SK-N-SH (cell line): ENCODE results near the gene TNFSF15. TPM values are rescaled to one million over a fixed set of nuclear protein-coding genes. Genes with fewer than 3 reads are reported as not detected.
A peak's percentile ranks its signal among the peaks of the same experiment; 100 is the strongest.

Source experiments
- CTCF ChIA-PET: fragments of 300-600, 350-600 bp; formaldehyde crosslinking; extraction: SDS; loops from one replicate; lab custom pipeline; 2021; lab: Yijun Ruan, JAX
- POLR2A ChIA-PET: fragments of 350-600 bp; sonication (Branson Sonifier 250); formaldehyde crosslinking; extraction: SDS; loops from one replicate; lab custom pipeline; 2020; ENCODE audit warnings: antibody characterized with exemption, inconsistent platforms; lab: Yijun Ruan, JAX
- DNase-seq: peaks from one replicate; pipeline ENCODE4 v3.0.0; 2012
- H2AFZ ChIP-seq: fragments of 200-600 bp; sonication (generic); 2 replicates; pipeline ENCODE4 v1.8.1; 2016; ENCODE audit warnings: antibody characterized with exemption, mild to moderate bottlenecking, low read depth
- H3F3A ChIP-seq: fragments of 200-600 bp; sonication (generic); replicated peaks from 2 replicates; pipeline ENCODE3; 2016; ENCODE audit warnings: antibody characterized with exemption, mild to moderate bottlenecking; ENCODE audit not compliant: insufficient read depth
- H3K27ac ChIP-seq, 2 experiments: fragments of 200-500 bp in 1 of 2; fragments of 200-600 bp in 1 of 2; sonication (Bioruptor generic) in 1 of 2; sonication (generic), shearing (Covaris generic) in 1 of 2; 2 replicates each; pipeline versions ENCODE4 v1.5.1 to v1.6.1; 2014 to 2016; ENCODE audit warnings: low read depth in 2 of 2, inconsistent platforms in 1 of 2, low read length in 1 of 2, mild to moderate bottlenecking in 1 of 2, mixed read lengths in 1 of 2
- H3K27me3 ChIP-seq: fragments of 200-600 bp; sonication (generic), shearing (Covaris generic); 2 replicates; pipeline ENCODE4 v1.6.1; 2016; ENCODE audit warnings: mixed run types; ENCODE audit not compliant: insufficient read depth
- H3K36me3 ChIP-seq, 2 experiments: fragments of 200-500 bp in 1 of 2; fragments of 200-600 bp in 1 of 2; sonication (Bioruptor generic) in 1 of 2; sonication (generic) in 1 of 2; replicated peaks in 1 of 2; 2 replicates each; pipeline versions ENCODE3 to v1.5.1; 2014 to 2016; ENCODE audit warnings: low read length in 1 of 2, mild to moderate bottlenecking in 1 of 2; ENCODE audit not compliant: insufficient read depth in 2 of 2, control insufficient read depth in 1 of 2
- H3K4me1 ChIP-seq, 2 experiments: fragments of 200-500 bp in 1 of 2; fragments of 200-600 bp in 1 of 2; sonication (Bioruptor generic) in 1 of 2; sonication (generic), shearing (Covaris generic) in 1 of 2; 2 replicates each; pipeline versions ENCODE4 v1.5.1 to v1.6.1; 2014 to 2016; ENCODE audit warnings: low read depth in 1 of 2, low read length in 1 of 2, mixed run types in 1 of 2; ENCODE audit not compliant: insufficient read depth in 2 of 2, control insufficient read depth in 1 of 2
- H3K4me2 ChIP-seq: fragments of 200-600 bp; sonication (generic), shearing (Covaris generic); 2 replicates; pipeline ENCODE4 v1.6.1; 2017; ENCODE audit warnings: mixed run types
- H3K4me3 ChIP-seq, 2 experiments: fragments of 200-500 bp in 1 of 2; fragments of 200-600 bp in 1 of 2; sonication (Bioruptor generic) in 1 of 2; sonication (generic), shearing (Covaris generic) in 1 of 2; 2 replicates each; pipeline versions ENCODE4 v1.5.1 to v1.8.1; 2014 to 2016; ENCODE audit warnings: low read depth in 2 of 2, inconsistent platforms in 1 of 2, low read length in 1 of 2, mild to moderate bottlenecking in 1 of 2, mixed read lengths in 1 of 2, moderate library complexity in 1 of 2
- H3K79me2 ChIP-seq: fragments of 200-600 bp; sonication (generic); 2 replicates; pipeline ENCODE4 v1.8.1; 2017; ENCODE audit warnings: mild to moderate bottlenecking; ENCODE audit not compliant: insufficient read depth
- H3K9ac ChIP-seq: fragments of 200-600 bp; sonication (generic); 2 replicates; pipeline ENCODE4 v1.6.1; 2017; ENCODE audit warnings: mixed run types
- H3K9me2 ChIP-seq: fragments of 200-600 bp; sonication (generic); 2 replicates; pipeline ENCODE4 v1.6.1; 2017; ENCODE audit warnings: mixed run types
- H3K9me3 ChIP-seq: fragments of 200-600 bp; sonication (generic); 2 replicates; pipeline ENCODE4 v1.6.1; 2017; ENCODE audit warnings: mixed run types, mild to moderate bottlenecking, moderate library complexity
- H4K20me1 ChIP-seq: fragments of 200-600 bp; sonication (generic); 2 replicates; pipeline ENCODE4 v1.6.1; 2017; ENCODE audit warnings: mild to moderate bottlenecking, mixed run types; ENCODE audit not compliant: insufficient read depth
- ELF1 ChIP-seq: IDR thresholded peaks from 2 replicates; pipeline ENCODE4 v1.4.0; 2012
- EP300 ChIP-seq, 2 experiments: IDR thresholded peaks; 2 replicates each; pipeline versions ENCODE4 v1.4.0 to v1.6.1; 2012; ENCODE audit warnings: borderline replicate concordance in 1 of 2, low read depth in 1 of 2, low read length in 1 of 2
- EZH2phosphoT487 ChIP-seq: fragments of 200-600 bp; sonication (generic); IDR thresholded peaks from 2 replicates; pipeline ENCODE4 v1.6.1; 2017; ENCODE audit warnings: low read depth, mixed run types, mild to moderate bottlenecking, antibody characterized with exemption, moderate library complexity, borderline replicate concordance
- FOSL2 ChIP-seq: IDR thresholded peaks from 2 replicates; pipeline ENCODE4 v1.4.0; 2012; ENCODE audit warnings: low read depth, mild to moderate bottlenecking, moderate library complexity, borderline replicate concordance
- FOXJ3 ChIP-seq: sonication (generic); formaldehyde crosslinking; IDR thresholded peaks from 2 replicates; pipeline ENCODE4 v1.5.1; 2020; ENCODE audit warnings: mild to moderate bottlenecking, missing genetic modification reagents
- FOXM1 ChIP-seq: IDR thresholded peaks from 2 replicates; pipeline ENCODE4 v1.4.0; 2012; ENCODE audit warnings: low read depth, mild to moderate bottlenecking
- GABPA ChIP-seq: IDR thresholded peaks from 2 replicates; pipeline ENCODE4 v1.4.0; 2012; ENCODE audit warnings: low read depth, mild to moderate bottlenecking
- JUND ChIP-seq: IDR thresholded peaks from 2 replicates; pipeline ENCODE4 v1.4.0; 2012
- MAX ChIP-seq: IDR thresholded peaks from 2 replicates; pipeline ENCODE4 v1.4.0; 2012; ENCODE audit warnings: low read depth
- MXI1 ChIP-seq: IDR thresholded peaks from 2 replicates; pipeline ENCODE4 v1.6.1; 2012; ENCODE audit warnings: mild to moderate bottlenecking, low read depth, low read length, improper control_type of control experiment
- RAD21 ChIP-seq: IDR thresholded peaks from 2 replicates; pipeline ENCODE4 v1.6.1; 2012; ENCODE audit warnings: mild to moderate bottlenecking, low read length
- RCOR1 ChIP-seq: fragments of 150-350 bp; IDR thresholded peaks from 2 replicates; pipeline ENCODE4 v1.6.1; 2017; ENCODE audit warnings: antibody characterized with exemption, low read length
- REST ChIP-seq: IDR thresholded peaks from 2 replicates; pipeline ENCODE4 v1.6.1; 2012; ENCODE audit warnings: mild to moderate bottlenecking, low read depth, low read length, moderate library complexity
- RFX5 ChIP-seq: IDR thresholded peaks from 2 replicates; pipeline ENCODE4 v1.6.1; 2012; ENCODE audit warnings: mild to moderate bottlenecking, improper control_type of control experiment, low read length
- RXRA ChIP-seq: IDR thresholded peaks from 2 replicates; pipeline ENCODE4 v1.4.0; 2012; ENCODE audit warnings: low read depth, mild to moderate bottlenecking, borderline replicate concordance
- SIN3A ChIP-seq: IDR thresholded peaks from 2 replicates; pipeline ENCODE4 v1.6.1; 2012; ENCODE audit warnings: low read depth, mild to moderate bottlenecking, low read length, moderate library complexity, borderline replicate concordance
- TAF1 ChIP-seq: IDR thresholded peaks from 2 replicates; pipeline ENCODE4 v1.6.1; 2012; ENCODE audit warnings: low read depth, mild to moderate bottlenecking, low read length, moderate library complexity, borderline replicate concordance
- TCF12 ChIP-seq: IDR thresholded peaks from 2 replicates; pipeline ENCODE4 v1.4.0; 2012
- TEAD4 ChIP-seq: IDR thresholded peaks from 2 replicates; pipeline ENCODE4 v1.4.0; 2012; ENCODE audit warnings: mild to moderate bottlenecking, borderline replicate concordance; ENCODE audit not compliant: insufficient read depth
- ZBTB33 ChIP-seq: IDR thresholded peaks from 2 replicates; pipeline ENCODE4 v1.4.0; 2012; ENCODE audit warnings: low read depth, borderline replicate concordance
- WGBS: methylation state at CpG from one replicate; pipeline ENCODE4 v1.1.6; 2017; ENCODE audit warnings: low lambda C conversion rate; 5-methylcytosine and 5-hydroxymethylcytosine counted together
- polyA plus RNA-seq, 3 experiments: library from polyadenylated mRNA; depleted of rRNA; stranded (reverse); fragments of >200 nt; gene quantifications; 2 replicates each; pipeline ENCODE4 v1.2.3, GENCODE V29; 2012

The TNFSF15 gene
- polyA plus RNA-seq, 1 of the 3 experiments (the other 2 are of a cell fraction): 0.64 TPM

GRCh38 chr9:114822708-114823107 lies 16.9 kb upstream of the TNFSF15 start:
- H3K4me3 ChIP-seq: no peak overlapping the region
- no peak overlapping the region for H3K9ac ChIP-seq
- TF ChIP-seq FOXM1: no peak
- TF ChIP-seq TEAD4: no peak
- TF ChIP-seq TAF1: no peak
- TF ChIP-seq MAX: no peak
- TF ChIP-seq RCOR1: no peak
- TF ChIP-seq ZBTB33: no peak
- no peak for TF ChIP-seq REST
- TF ChIP-seq FOXJ3 (CRISPR knock-in tag): no peak
- TF ChIP-seq, all 33 proteins: peak for 0
- ChIA-PET CTCF (no interaction called here), POLR2A (no interaction called here)
- Histone ChIP-seq H3K36me3 (no peaks in the 10 kb centered on the region), H2AFZ (no peak overlapping the region), H3K4me1 (no peaks in the 10 kb centered on the region), H3F3A (no peaks in the 10 kb centered on the region), H3K9me3 (no peaks in the 10 kb centered on the region), H3K27me3 (no peaks in the 10 kb centered on the region), H3K4me2 (no peak overlapping the region), H4K20me1 (no peaks in the 10 kb centered on the region), H3K9me2 (no peaks in the 10 kb centered on the region), H3K27ac (no peak overlapping the region), H3K79me2 (no peaks in the 10 kb centered on the region)
- 25% methylated on average over 2 of the region's 2 CpGs for WGBS
- no peak for DNase-seq

GRCh38 chr9:114820776-114821501 lies 15.1 kb upstream of the TNFSF15 start:
- 65% methylated on average over 8 of the region's 8 CpGs for WGBS
- Histone ChIP-seq H3K27me3 (no peaks in the 10 kb centered on the region), H2AFZ (0 out of 2 replicates have a peak overlapping the region, but pooled peaks have one; percentile 13), H3K4me2 (no peak overlapping the region), H3K27ac (no peak overlapping the region), H3K9me2 (no peaks in the 10 kb centered on the region), H3K4me1 (no peaks in the 10 kb centered on the region), H3K9ac (no peak overlapping the region), H3K36me3 (no peaks in the 10 kb centered on the region), H3K9me3 (no peaks in the 10 kb centered on the region), H4K20me1 (no peaks in the 10 kb centered on the region), H3K79me2 (no peaks in the 10 kb centered on the region), H3K4me3 (no peak overlapping the region), H3F3A (no peaks in the 10 kb centered on the region)
- DNase-seq: no peak
- ChIA-PET POLR2A (no interaction called here), CTCF (interaction anchor here (0.6 to 1.1 kb wide), 2 partner anchors 51 to 85 kb away, joined by 3 to 4 read pairs; no protein-coding TSS in a partner anchor)
- TF ChIP-seq FOXM1 (no peak), ELF1 (no peak), TEAD4 (no peak), EP300 (IDR thresholded peaks at IDR 0.05; ENCODE audit: borderline replicate concordance in 1 of 2, low read depth in 1 of 2, low read length in 1 of 2) (no peak), ZBTB33 (no peak), RCOR1 (no peak), RFX5 (no peak), EZH2phosphoT487 (no peak), RXRA (no peak), JUND (no peak), RAD21 (no peak), FOSL2 (no peak), SIN3A (no peak), TCF12 (no peak), GABPA (no peak), MXI1 (no peak)
